Measurements from ENCODE around the gene PDE6H.

- TF ChIP-seq CTCF (IDR thresholded peaks at IDR 0.05; ENCODE audit: low read length) (no peak), EZH2phosphoT487 (IDR thresholded peaks at IDR 0.05; ENCODE audit: low read length) (no peak), EZH2 (optimal IDR thresholded peaks at IDR 0.05; ENCODE audit: low read depth, low read length) (no peak)
Measured at GRCh38 chr12:14927267-14927666, 45.6 kb upstream of the PDE6H start.

All from MM.1S (cell line).